Loucy (cell line): Measurements from ENCODE around the gene AFF1.

Experiments
- H2AFZ ChIP-seq: fragments of 200-600 bp; sonication (generic); 2 replicates; pipeline ENCODE4 v1.6.0; 2016; ENCODE audit warnings: antibody characterized with exemption, mild to moderate bottlenecking, low read length, moderate library complexity
- H3F3A ChIP-seq: fragments of 200-600 bp; 2 replicates; pipeline ENCODE4 v1.6.0; 2016; ENCODE audit warnings: antibody characterized with exemption, low read depth, mild to moderate bottlenecking
- H3K27me3 ChIP-seq: fragments of 200-600 bp; sonication (generic); 2 replicates; pipeline ENCODE4 v1.6.1; 2014; ENCODE audit warnings: low read length, mild to moderate bottlenecking; ENCODE audit not compliant: insufficient read depth, poor library complexity, severe bottlenecking
- H3K36me3 ChIP-seq: fragments of 200-600 bp; sonication (generic); 2 replicates; pipeline ENCODE4 v1.6.1; 2016; ENCODE audit warnings: low read length; ENCODE audit not compliant: insufficient read depth
- H3K4me1 ChIP-seq: fragments of 200-600 bp; sonication (generic); 2 replicates; pipeline ENCODE4 v1.5.1; 2014; ENCODE audit warnings: low read length, mild to moderate bottlenecking; ENCODE audit not compliant: insufficient read depth, poor library complexity, severe bottlenecking
- H3K4me2 ChIP-seq: fragments of 200-600 bp; sonication (generic); 2 replicates; pipeline ENCODE4 v1.6.0; 2014; ENCODE audit warnings: antibody characterized with exemption, low read length, low read depth, mild to moderate bottlenecking; ENCODE audit not compliant: poor library complexity, severe bottlenecking
- H3K4me3 ChIP-seq: fragments of 200-600 bp; sonication (generic); 2 replicates; pipeline ENCODE4 v1.5.1; 2014; ENCODE audit warnings: low read length, mild to moderate bottlenecking, mixed read lengths; ENCODE audit not compliant: poor library complexity, severe bottlenecking
- H3K79me2 ChIP-seq: fragments of 200-600 bp; sonication (generic); 2 replicates; pipeline ENCODE4 v1.6.1; 2014; ENCODE audit warnings: low read length; ENCODE audit not compliant: insufficient read depth
- H3K9ac ChIP-seq: fragments of 200-600 bp; sonication (generic); 2 replicates; pipeline ENCODE4 v1.6.0; 2014; ENCODE audit warnings: mild to moderate bottlenecking, low read depth, low read length, moderate library complexity; ENCODE audit not compliant: poor library complexity, severe bottlenecking
- H3K9me2 ChIP-seq: fragments of 200-600 bp; sonication (generic); replicated peaks from 2 replicates; pipeline ENCODE4 v1.6.1; 2016; ENCODE audit warnings: low read depth, low read length, mixed read lengths
- H3K9me3 ChIP-seq: fragments of 200-600 bp; sonication (generic); 2 replicates; pipeline ENCODE4 v1.6.1; 2014; ENCODE audit warnings: mild to moderate bottlenecking, antibody characterized with exemption, low read length, low read depth; ENCODE audit not compliant: insufficient read depth
- H4K20me1 ChIP-seq: fragments of 200-600 bp; sonication (generic); 2 replicates; pipeline ENCODE4 v1.6.0; 2014; ENCODE audit warnings: antibody characterized with exemption, low read length, mild to moderate bottlenecking; ENCODE audit not compliant: insufficient read depth, poor library complexity, severe bottlenecking
- EZH2phosphoT487 ChIP-seq: fragments of 200-600 bp; IDR thresholded peaks from 2 replicates; pipeline ENCODE4 v1.6.1; 2018; ENCODE audit warnings: antibody characterized with exemption, mild to moderate bottlenecking, moderate library complexity, borderline replicate concordance
- TF ChIP-seq, protein P1 (sequence below): fragments of 200-600 bp; sonication (generic); conservative IDR thresholded peaks from 2 replicates; pipeline ENCODE4 v1.5.1; 2014; ENCODE audit warnings: mild to moderate bottlenecking, antibody characterized with exemption, low read length

The AFF1 gene

DNA sequence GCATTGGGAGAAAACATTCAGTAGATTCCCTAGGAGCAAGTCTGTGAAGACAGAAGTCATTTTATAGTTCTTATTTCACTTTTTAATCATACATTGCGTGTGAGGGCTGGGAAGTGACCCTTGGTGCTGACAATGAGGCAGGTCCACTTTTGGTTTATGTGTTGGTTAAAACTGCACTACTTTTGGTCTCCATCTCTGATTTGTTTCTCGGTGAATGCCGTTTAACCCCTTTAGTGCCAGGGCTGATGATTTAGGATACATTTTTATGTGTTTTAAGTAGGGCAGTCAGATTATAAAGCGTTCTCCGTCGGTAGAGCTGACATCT is 110.4 kb downstream of the AFF1 start:
- Histone ChIP-seq H3K4me3 (no peak overlapping the region), H3K9ac (no peak overlapping the region), H3K79me2 (peaks cover 95% of the 10 kb centered on the region), H3K36me3 (peaks cover 39% of the 10 kb centered on the region), H3K9me2 (no peaks in the 10 kb centered on the region), H3K4me1 (peaks cover 17% of the 10 kb centered on the region), H3K9me3 (no peaks in the 10 kb centered on the region), H3K4me2 (no peak overlapping the region), H4K20me1 (peaks cover 65% of the 10 kb centered on the region), H2AFZ (no peak overlapping the region), H3K27me3 (no peaks in the 10 kb centered on the region), H3F3A (no peaks in the 10 kb centered on the region)
- TF ChIP-seq EZH2phosphoT487: no peak
- TF ChIP-seq, protein P1, sequence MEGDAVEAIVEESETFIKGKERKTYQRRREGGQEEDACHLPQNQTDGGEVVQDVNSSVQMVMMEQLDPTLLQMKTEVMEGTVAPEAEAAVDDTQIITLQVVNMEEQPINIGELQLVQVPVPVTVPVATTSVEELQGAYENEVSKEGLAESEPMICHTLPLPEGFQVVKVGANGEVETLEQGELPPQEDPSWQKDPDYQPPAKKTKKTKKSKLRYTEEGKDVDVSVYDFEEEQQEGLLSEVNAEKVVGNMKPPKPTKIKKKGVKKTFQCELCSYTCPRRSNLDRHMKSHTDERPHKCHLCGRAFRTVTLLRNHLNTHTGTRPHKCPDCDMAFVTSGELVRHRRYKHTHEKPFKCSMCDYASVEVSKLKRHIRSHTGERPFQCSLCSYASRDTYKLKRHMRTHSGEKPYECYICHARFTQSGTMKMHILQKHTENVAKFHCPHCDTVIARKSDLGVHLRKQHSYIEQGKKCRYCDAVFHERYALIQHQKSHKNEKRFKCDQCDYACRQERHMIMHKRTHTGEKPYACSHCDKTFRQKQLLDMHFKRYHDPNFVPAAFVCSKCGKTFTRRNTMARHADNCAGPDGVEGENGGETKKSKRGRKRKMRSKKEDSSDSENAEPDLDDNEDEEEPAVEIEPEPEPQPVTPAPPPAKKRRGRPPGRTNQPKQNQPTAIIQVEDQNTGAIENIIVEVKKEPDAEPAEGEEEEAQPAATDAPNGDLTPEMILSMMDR: no peak

- Histone ChIP-seq H4K20me1 (peaks cover 69% of the 10 kb centered on the region), H3K4me3 (no peak overlapping the region), H3K9me2 (no peaks in the 10 kb centered on the region), H3K9me3 (no peaks in the 10 kb centered on the region), H3K27me3 (no peaks in the 10 kb centered on the region), H3K79me2 (peaks cover 95% of the 10 kb centered on the region), H3F3A (no peaks in the 10 kb centered on the region), H3K9ac (no peak overlapping the region), H2AFZ (no peak overlapping the region), H3K4me1 (peaks cover 17% of the 10 kb centered on the region), H3K36me3 (peaks cover 44% of the 10 kb centered on the region), H3K4me2 (no peak overlapping the region)
- TF ChIP-seq, protein P1: no peak
- TF ChIP-seq EZH2phosphoT487: no peak
Measured at GRCh38 chr4:87045659-87046058, 110.8 kb downstream of the AFF1 start.

DNA sequence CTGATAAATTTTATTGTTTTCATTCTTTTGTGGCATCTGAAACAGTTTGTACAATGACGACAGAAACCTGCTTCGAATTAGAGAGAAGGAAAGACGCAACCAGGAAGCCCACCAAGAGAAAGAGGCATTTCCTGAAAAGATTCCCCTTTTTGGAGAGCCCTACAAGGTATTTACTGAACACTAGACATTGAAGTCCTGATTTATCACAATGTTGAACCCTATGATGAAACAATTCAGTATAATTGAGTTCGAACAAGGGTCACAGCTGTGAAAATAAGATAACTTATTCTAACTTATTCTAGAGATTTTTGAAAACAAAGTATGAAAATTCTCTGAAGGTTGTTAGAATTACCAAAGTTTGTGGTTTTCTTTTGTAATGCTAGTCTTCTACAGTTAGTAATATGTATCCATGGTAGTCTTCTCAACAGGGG is 111.3 kb downstream of the AFF1 start:
- Histone ChIP-seq H3F3A (no peaks in the 10 kb centered on the region), H3K4me1 (peaks cover 17% of the 10 kb centered on the region), H3K36me3 (peaks cover 48% of the 10 kb centered on the region), H3K9ac (no peak overlapping the region), H3K4me3 (no peak overlapping the region), H3K4me2 (no peak overlapping the region), H3K27me3 (no peaks in the 10 kb centered on the region), H3K9me2 (no peaks in the 10 kb centered on the region), H2AFZ (no peak overlapping the region), H4K20me1 (peaks cover 67% of the 10 kb centered on the region), H3K9me3 (no peaks in the 10 kb centered on the region), H3K79me2 (peaks cover 95% of the 10 kb centered on the region)
- TF ChIP-seq EZH2phosphoT487: no peak
- TF ChIP-seq, protein P1: no peak
